ENCODE results near the gene THRB. TPM values are rescaled to one million over a fixed set of nuclear protein-coding genes. Genes with fewer than 3 reads are reported as not detected.
A peak's percentile ranks its signal among the peaks of the same experiment; 100 is the strongest.

Gene THRB
- total RNA-seq, 1 experiment from 2014 or later = 13.5 TPM

- Mint-ChIP-seq H3K9me3 (ENCODE audit: low read depth, unreplicated experiment) (peaks cover 2% of the 10 kb centered on the region), H3K27ac (ENCODE audit: unreplicated experiment) (no peak overlapping the region), H3K4me3 (ENCODE audit: low read depth, unreplicated experiment) (no peak overlapping the region), H3K36me3 (ENCODE audit: insufficient read depth, unreplicated experiment) (peaks cover 6% of the 10 kb centered on the region), H3K4me1 (ENCODE audit: low read depth, unreplicated experiment) (peaks cover 37% of the 10 kb centered on the region), H3K27me3 (ENCODE audit: unreplicated experiment) (no peaks in the 10 kb centered on the region)
- intact Hi-C loops (cut with micrococcal nuclease; ENCODE audit: unreplicated experiment) = no loop called here
- no TSS peak for BruUV-seq (replicated peaks)
- TF ChIP-seq CTCF (IDR thresholded peaks at IDR 0.05; ENCODE audit: unreplicated experiment) = no peak
- DNase-seq = no peak
- CTCF ChIA-PET = no interaction called here
Observed at GRCh38 chr3:24513463-24513862, 18.8 kb upstream of the THRB start.

- Mint-ChIP-seq H3K27ac (ENCODE audit: unreplicated experiment) (no peak overlapping the region), H3K27me3 (ENCODE audit: unreplicated experiment) (no peaks in the 10 kb centered on the region), H3K36me3 (ENCODE audit: insufficient read depth, unreplicated experiment) (peaks cover 10% of the 10 kb centered on the region), H3K4me1 (ENCODE audit: low read depth, unreplicated experiment) (peaks cover 39% of the 10 kb centered on the region), H3K9me3 (ENCODE audit: low read depth, unreplicated experiment) (peaks cover 2% of the 10 kb centered on the region), H3K4me3 (ENCODE audit: low read depth, unreplicated experiment) (no peak overlapping the region)
- no peak for DNase-seq
- TF ChIP-seq CTCF (IDR thresholded peaks at IDR 0.05; ENCODE audit: unreplicated experiment) = no peak
- BruUV-seq (replicated peaks) = no TSS peak
- intact Hi-C loops (cut with micrococcal nuclease; ENCODE audit: unreplicated experiment) = no loop called here
- CTCF ChIA-PET = interaction anchor here (0.7 kb wide), 1 partner anchor 33 kb away, joined by 10 read pairs; no protein-coding TSS in a partner anchor
Observed at GRCh38 chr3:24512564-24513197, 18.0 kb upstream of the THRB start.

GRCh38 chr3:24510030-24510648, 15.5 kb upstream of the THRB start:
- Mint-ChIP-seq H3K36me3 (ENCODE audit: insufficient read depth, unreplicated experiment) (peaks cover 10% of the 10 kb centered on the region), H3K27me3 (ENCODE audit: unreplicated experiment) (no peaks in the 10 kb centered on the region), H3K27ac (ENCODE audit: unreplicated experiment) (peak overlapping the region; percentile 74), H3K4me3 (ENCODE audit: low read depth, unreplicated experiment) (no peak overlapping the region), H3K4me1 (ENCODE audit: low read depth, unreplicated experiment) (peaks cover 49% of the 10 kb centered on the region), H3K9me3 (ENCODE audit: low read depth, unreplicated experiment) (peaks cover 2% of the 10 kb centered on the region)
- CTCF ChIA-PET = no interaction called here
- intact Hi-C loops (cut with micrococcal nuclease; ENCODE audit: unreplicated experiment) = no loop called here
- no peak for DNase-seq
- no peak for TF ChIP-seq CTCF (IDR thresholded peaks at IDR 0.05; ENCODE audit: unreplicated experiment)
- no TSS peak for BruUV-seq (replicated peaks)

GRCh38 chr3:24508423-24508839, 13.8 kb upstream of the THRB start:
- no peak for DNase-seq
- intact Hi-C loops (cut with micrococcal nuclease; ENCODE audit: unreplicated experiment) = loop anchor here (10.0 kb wide), 1 partner anchor 514 kb away; no protein-coding TSS in a partner anchor
- BruUV-seq (replicated peaks) = no TSS peak
- TF ChIP-seq CTCF (IDR thresholded peaks at IDR 0.05; ENCODE audit: unreplicated experiment) = no peak
- Mint-ChIP-seq H3K9me3 (ENCODE audit: low read depth, unreplicated experiment) (peaks cover 2% of the 10 kb centered on the region), H3K4me3 (ENCODE audit: low read depth, unreplicated experiment) (no peak overlapping the region), H3K27me3 (ENCODE audit: unreplicated experiment) (no peaks in the 10 kb centered on the region), H3K27ac (ENCODE audit: unreplicated experiment) (peak overlapping the region; percentile 74), H3K36me3 (ENCODE audit: insufficient read depth, unreplicated experiment) (peaks cover 5% of the 10 kb centered on the region), H3K4me1 (ENCODE audit: low read depth, unreplicated experiment) (peaks cover 43% of the 10 kb centered on the region)
- CTCF ChIA-PET = no interaction called here

All from Calu3 (cell line).